ENCODE measurements around the gene MSL3B.
A peak's percentile ranks its signal among the peaks of the same experiment; 100 is the strongest.
"Not testable (repeated sequence)": the region's sequence is repeated elsewhere in the genome, so short reads cannot be mapped to it uniquely, and the experiment has no call there.

The MSL3B gene

GRCh38 chr2:233867993-233868532, at the start of gene MSL3B:
TSS of gene MSL3B (minus strand) at chr2:233868386.
- peak; percentile 35 for DNase-seq

- no peak for DNase-seq
Observed at GRCh38 chr2:233917116-233917515, 48.9 kb upstream of the MSL3B start, which contains the start of gene TRPM8. TSS of gene TRPM8 (plus strand) at chr2:233917373. CDS start at chr2:233926538, 9,165 bp downstream.

- DNase-seq = no peak
Observed at GRCh38 chr2:233915128-233915527, 46.9 kb upstream of the MSL3B start.

- DNase-seq = no peak
Observed at GRCh38 chr2:233912691-233913423, 44.7 kb upstream of the MSL3B start.

GRCh38 chr2:233907627-233908026, 39.4 kb upstream of the MSL3B start:
- no peak for DNase-seq

GRCh38 chr2:233905945-233906344, 37.8 kb upstream of the MSL3B start:
- DNase-seq = no peak

- no peak for DNase-seq
Observed at GRCh38 chr2:233901884-233902283, 33.7 kb upstream of the MSL3B start.

- DNase-seq = no peak
Observed at GRCh38 chr2:233901367-233901766, 33.2 kb upstream of the MSL3B start.

- DNase-seq = not testable (repeated sequence)
Observed at GRCh38 chr2:233896253-233896652, 28.1 kb upstream of the MSL3B start.

GRCh38 chr2:233892793-233893192, 24.6 kb upstream of the MSL3B start:
- DNase-seq = no peak

GRCh38 chr2:233882353-233882752, 14.2 kb upstream of the MSL3B start:
- DNase-seq = no peak

GRCh38 chr2:233872125-233872524, 3.9 kb upstream of the MSL3B start:
- DNase-seq = not testable (repeated sequence)

- DNase-seq = no peak
Observed at GRCh38 chr2:233871432-233871831, 3.2 kb upstream of the MSL3B start.

GRCh38 chr2:233866479-233866878, 1.7 kb downstream of the MSL3B start:
- no peak for DNase-seq

- DNase-seq = no peak
Observed at GRCh38 chr2:233865838-233866237, 2.3 kb downstream of the MSL3B start.

GRCh38 chr2:233862261-233862768, 5.9 kb downstream of the MSL3B start:
- no peak for DNase-seq

GRCh38 chr2:233858331-233858730, 9.9 kb downstream of the MSL3B start:
- no peak for DNase-seq

- peak; percentile 36 for DNase-seq
Observed at GRCh38 chr2:233857511-233858141, 10.6 kb downstream of the MSL3B start.

GRCh38 chr2:233856184-233856583, 12.0 kb downstream of the MSL3B start:
- no peak for DNase-seq

- DNase-seq = no peak
Observed at GRCh38 chr2:233855345-233855744, 12.8 kb downstream of the MSL3B start.

GRCh38 chr2:233854241-233854981, 13.8 kb downstream of the MSL3B start, which contains the start of gene HJURP:
TSS of gene HJURP (minus strand) at chr2:233854535. CDS start at chr2:233854500, 35 bp downstream.
- peak; percentile 84 for DNase-seq

- DNase-seq = no peak
Observed at GRCh38 chr2:233853883-233854240, 14.3 kb downstream of the MSL3B start.

- no peak for DNase-seq
Observed at GRCh38 chr2:233853353-233853752, 14.8 kb downstream of the MSL3B start.

Measured in effector CD4-positive, alpha-beta T cell (primary cell).